Activated CD4-positive, CD25-positive, alpha-beta regulatory T cell treated with anti-CD3 and anti-CD28 coated beads, Interleukin-2, amount 50 U/mL, for 72 hours (primary cell): ENCODE data around the gene TRIM54.
"Not testable (repeated sequence)": the region's sequence is repeated elsewhere in the genome, so short reads cannot be mapped to it uniquely, and the experiment has no call there.

Source experiments
- DNase-seq: peaks from one replicate; pipeline ENCODE4 v3.0.0; 2021

The TRIM54 gene

GRCh38 chr2:27315122-27315521 lies 32.9 kb downstream of the TRIM54 start:
- no peak for DNase-seq

GRCh38 chr2:27316655-27317412 lies 34.6 kb downstream of the TRIM54 start:
- DNase-seq: no peak

- DNase-seq: not testable (repeated sequence)
Observed at GRCh38 chr2:27319839-27320238, 37.6 kb downstream of the TRIM54 start.

- DNase-seq: no peak
Observed at GRCh38 chr2:27320958-27321543, 38.8 kb downstream of the TRIM54 start.

- peak; percentile 43 for DNase-seq
Observed at GRCh38 chr2:27322301-27322765, 40.1 kb downstream of the TRIM54 start.

- peak; percentile 87 for DNase-seq
Observed at GRCh38 chr2:27322766-27323595, 40.8 kb downstream of the TRIM54 start, which contains the start of gene MPV17. TSS of gene MPV17 (minus strand) at chr2:27323097. CDS start at chr2:27322517, 580 bp downstream.

- no peak for DNase-seq
Observed at GRCh38 chr2:27323596-27324285, 41.5 kb downstream of the TRIM54 start.

- no peak for DNase-seq
Observed at GRCh38 chr2:27324720-27325119, 42.5 kb downstream of the TRIM54 start.

GRCh38 chr2:27335311-27335710 lies 53.1 kb downstream of the TRIM54 start:
- DNase-seq: no peak

GRCh38 chr2:27336173-27336572 lies 53.9 kb downstream of the TRIM54 start:
- no peak for DNase-seq

- DNase-seq: no peak
Observed at GRCh38 chr2:27347641-27348040, 65.4 kb downstream of the TRIM54 start.

GRCh38 chr2:27350106-27350693 lies 68.0 kb downstream of the TRIM54 start:
- no peak for DNase-seq

GRCh38 chr2:27351802-27352598 lies 69.8 kb downstream of the TRIM54 start:
- DNase-seq: no peak

GRCh38 chr2:27353386-27353761 lies 71.1 kb downstream of the TRIM54 start:
- not testable (repeated sequence) for DNase-seq

- no peak for DNase-seq
Observed at GRCh38 chr2:27353762-27354596, 71.8 kb downstream of the TRIM54 start.

- DNase-seq: no peak
Observed at GRCh38 chr2:27354597-27354927, 72.3 kb downstream of the TRIM54 start.

GRCh38 chr2:27356056-27356381 lies 73.8 kb downstream of the TRIM54 start:
- no peak for DNase-seq

GRCh38 chr2:27356382-27357181 lies 74.4 kb downstream of the TRIM54 start, which contains the start of gene GTF3C2:
TSS of gene GTF3C2 (minus strand) at chr2:27356764. CDS start at chr2:27343554, 13,210 bp downstream.
- DNase-seq: peak; percentile 86
